Measurements from ENCODE around the gene TUT7.

The TUT7 gene

GRCh38 chr9:86287013-86287412, 67.2 kb downstream of the TUT7 start (continued):
- TF ChIP-seq ZNF585B (tag by site-specific recombination; IDR thresholded peaks at IDR 0.05) (no peak), ZNF549 (tag by site-specific recombination; IDR thresholded peaks at IDR 0.05) (no peak), ZSCAN30 (tag by site-specific recombination; IDR thresholded peaks at IDR 0.05) (no peak), ZNF843 (tag by site-specific recombination; IDR thresholded peaks at IDR 0.05) (no peak), PRDM1 (tag by site-specific recombination; IDR thresholded peaks at IDR 0.05) (peak; percentile 56), ZNF239 (tag by site-specific recombination; IDR thresholded peaks at IDR 0.05) (no peak), ZFP3 (tag by site-specific recombination; IDR thresholded peaks at IDR 0.05; ENCODE audit: low read depth) (no peak), ZNF426 (tag by site-specific recombination; IDR thresholded peaks at IDR 0.05) (no peak), ZNF416 (tag by site-specific recombination; IDR thresholded peaks at IDR 0.05) (no peak), OSR2 (tag by site-specific recombination; IDR thresholded peaks at IDR 0.05) (no peak), ZNF2 (tag by site-specific recombination; IDR thresholded peaks at IDR 0.05) (peak; percentile 90), TCF7L2 (IDR thresholded peaks at IDR 0.05; ENCODE audit: borderline replicate concordance, low read depth, low read length) (no peak), ZSCAN16 (tag by site-specific recombination; IDR thresholded peaks at IDR 0.05) (no peak), ZNF664 (tag by site-specific recombination; IDR thresholded peaks at IDR 0.05) (no peak), ZNF140 (tag by site-specific recombination; IDR thresholded peaks at IDR 0.05) (no peak), ZNF660 (tag by site-specific recombination; IDR thresholded peaks at IDR 0.05) (peak; percentile 54; the same call in 1 of the 2 replicates), KLF1 (tag by site-specific recombination; IDR thresholded peaks at IDR 0.05) (no peak), ZBTB21 (tag by site-specific recombination; IDR thresholded peaks at IDR 0.05) (0 out of 2 replicates have a peak, but pooled peaks have one; percentile 27), ZNF629 (tag by site-specific recombination; IDR thresholded peaks at IDR 0.05) (peak; percentile 46; the same call in 1 of the 2 replicates), HOXD13 (CRISPR knock-in tag; IDR thresholded peaks at IDR 0.05; ENCODE audit: borderline replicate concordance) (no peak), SP2 (tag by site-specific recombination; IDR thresholded peaks at IDR 0.05) (no peak), ZSCAN23 (tag by site-specific recombination; IDR thresholded peaks at IDR 0.05) (no peak), ZNF24 (tag by site-specific recombination; IDR thresholded peaks at IDR 0.05) (no peak), KLF7 (tag by site-specific recombination; IDR thresholded peaks at IDR 0.05; ENCODE audit: borderline replicate concordance) (no peak), ZNF529 (tag by site-specific recombination; IDR thresholded peaks at IDR 0.05; ENCODE audit: insufficient replicate concordance) (no peak), IKZF3 (tag by site-specific recombination; IDR thresholded peaks at IDR 0.05) (no peak), ZNF560 (tag by site-specific recombination; IDR thresholded peaks at IDR 0.05; ENCODE audit: borderline replicate concordance) (no peak), ZNF138 (tag by site-specific recombination; IDR thresholded peaks at IDR 0.05; ENCODE audit: borderline replicate concordance) (no peak), ZNF311 (tag by site-specific recombination; IDR thresholded peaks at IDR 0.05; ENCODE audit: borderline replicate concordance) (no peak), ZNF394 (tag by site-specific recombination; IDR thresholded peaks at IDR 0.05; ENCODE audit: borderline replicate concordance) (peak; percentile 58; the same call in 1 of the 2 replicates), ZNF335 (tag by site-specific recombination; conservative IDR thresholded peaks at IDR 0.05) (0 out of 2 replicates have a peak, but pooled peaks have one; percentile 5), ZNF18 (tag by site-specific recombination; IDR thresholded peaks at IDR 0.05) (no peak), ZXDB (tag by site-specific recombination; IDR thresholded peaks at IDR 0.05) (no peak), YY1 (tag by site-specific recombination; IDR thresholded peaks at IDR 0.05) (no peak)
- TF ChIP-seq, protein P1, sequence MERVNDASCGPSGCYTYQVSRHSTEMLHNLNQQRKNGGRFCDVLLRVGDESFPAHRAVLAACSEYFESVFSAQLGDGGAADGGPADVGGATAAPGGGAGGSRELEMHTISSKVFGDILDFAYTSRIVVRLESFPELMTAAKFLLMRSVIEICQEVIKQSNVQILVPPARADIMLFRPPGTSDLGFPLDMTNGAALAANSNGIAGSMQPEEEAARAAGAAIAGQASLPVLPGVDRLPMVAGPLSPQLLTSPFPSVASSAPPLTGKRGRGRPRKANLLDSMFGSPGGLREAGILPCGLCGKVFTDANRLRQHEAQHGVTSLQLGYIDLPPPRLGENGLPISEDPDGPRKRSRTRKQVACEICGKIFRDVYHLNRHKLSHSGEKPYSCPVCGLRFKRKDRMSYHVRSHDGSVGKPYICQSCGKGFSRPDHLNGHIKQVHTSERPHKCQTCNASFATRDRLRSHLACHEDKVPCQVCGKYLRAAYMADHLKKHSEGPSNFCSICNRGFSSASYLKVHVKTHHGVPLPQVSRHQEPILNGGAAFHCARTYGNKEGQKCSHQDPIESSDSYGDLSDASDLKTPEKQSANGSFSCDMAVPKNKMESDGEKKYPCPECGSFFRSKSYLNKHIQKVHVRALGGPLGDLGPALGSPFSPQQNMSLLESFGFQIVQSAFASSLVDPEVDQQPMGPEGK (tag by site-specific recombination; IDR thresholded peaks at IDR 0.05) = no peak
